ENCODE data around the gene MED12. TPM values are rescaled to one million over a fixed set of nuclear protein-coding genes. Genes with fewer than 3 reads are reported as not detected.

MED12 gene
- total RNA-seq, 3 donors from 2014 or later = 32.1 to 34.7 (median 33.9) TPM

GRCh38 chrX:71111921-71112431 is 6.4 kb upstream of the MED12 start:
- Histone ChIP-seq H3K9me3 (no peaks in the 10 kb centered on the region), H3K4me1 (no peaks in the 10 kb centered on the region), H3K36me3 (no peaks in the 10 kb centered on the region), H3K4me3 (no peak overlapping the region), H3K27me3 (peaks cover 0 to 40% of the 10 kb centered on the region in 2 donors), H3K27ac (no peak overlapping the region)
- no peak for DNase-seq (ENCODE audit: low spot score in 2 of 2)
- no peak for TF ChIP-seq POLR2A (IDR thresholded peaks at IDR 0.05)
- TF ChIP-seq POLR2AphosphoS5 (IDR thresholded peaks at IDR 0.05) = no peak
- no peak for TF ChIP-seq CTCF (IDR thresholded peaks at IDR 0.05)
- intact Hi-C loops (cut with DNase I; ENCODE audit: low total_unique reads) = no loop called here

- TF ChIP-seq CTCF (IDR thresholded peaks at IDR 0.05) = no peak
- TF ChIP-seq POLR2A (IDR thresholded peaks at IDR 0.05) = no peak
- TF ChIP-seq POLR2AphosphoS5 (IDR thresholded peaks at IDR 0.05) = no peak
- Histone ChIP-seq H3K27ac (peak overlapping the region in 1 of 2 donors; percentile 86), H3K4me1 (no peaks in the 10 kb centered on the region), H3K36me3 (no peaks in the 10 kb centered on the region), H3K4me3 (peak overlapping the region in 2 of 3 donors; percentile 61 to 68), H3K9me3 (no peaks in the 10 kb centered on the region), H3K27me3 (peaks cover 0 to 13% of the 10 kb centered on the region in 2 donors)
- intact Hi-C loops (cut with DNase I; ENCODE audit: low total_unique reads) = no loop called here
- no peak for DNase-seq (ENCODE audit: low spot score in 2 of 2)
Measured at GRCh38 chrX:71117358-71117757, 1.0 kb upstream of the MED12 start.

GRCh38 chrX:71118985-71119535 is 664 bp downstream of the MED12 start:
- Histone ChIP-seq H3K36me3 (no peaks in the 10 kb centered on the region), H3K4me3 (peak overlapping the region; percentile 57 to 68 (median 61)), H3K27ac (peak overlapping the region; percentile 83 to 86), H3K9me3 (no peaks in the 10 kb centered on the region), H3K27me3 (peaks cover 0 to 10% of the 10 kb centered on the region in 2 donors), H3K4me1 (no peaks in the 10 kb centered on the region)
- TF ChIP-seq CTCF (IDR thresholded peaks at IDR 0.05) = no peak
- no peak for TF ChIP-seq POLR2A (IDR thresholded peaks at IDR 0.05)
- TF ChIP-seq POLR2AphosphoS5 (IDR thresholded peaks at IDR 0.05) = no peak
- intact Hi-C loops (cut with DNase I; ENCODE audit: low total_unique reads) = loop anchor here (2.0 kb wide), 1 partner anchor 42 kb away; no protein-coding TSS in a partner anchor
- no peak for DNase-seq (ENCODE audit: low spot score in 2 of 2)

GRCh38 chrX:71128166-71128833 is 9.9 kb downstream of the MED12 start:
- intact Hi-C loops (cut with DNase I; ENCODE audit: low total_unique reads) = no loop called here
- no peak overlapping the region for H3K27ac ChIP-seq
- TF ChIP-seq CTCF (IDR thresholded peaks at IDR 0.05) (no peak), POLR2AphosphoS5 (IDR thresholded peaks at IDR 0.05) (no peak), POLR2A (IDR thresholded peaks at IDR 0.05) (no peak)
- no peaks in the 10 kb centered on the region for H3K4me1 ChIP-seq
- no peak overlapping the region for H3K4me3 ChIP-seq
- H3K9me3 ChIP-seq = no peaks in the 10 kb centered on the region
- peaks cover 0 to 32% of the 10 kb centered on the region in 2 donors for H3K27me3 ChIP-seq
- no peaks in the 10 kb centered on the region for H3K36me3 ChIP-seq
- DNase-seq (ENCODE audit: low spot score in 2 of 2) = no peak

Measured in breast epithelium (tissue), 4 donors.